ENCODE measurements around the gene MLLT3.

The MLLT3 gene

GRCh38 chr9:20494035-20494434, 128.3 kb downstream of the MLLT3 start:
- no peak for TF ChIP-seq GATA1 (IDR thresholded peaks at IDR 0.05; ENCODE audit: low read depth, low read length)
- TF ChIP-seq POLR2A (IDR thresholded peaks at IDR 0.05; ENCODE audit: low read length), result no peak
- DNase-seq, result no peak

GRCh38 chr9:20492772-20493171, 129.5 kb downstream of the MLLT3 start:
- no peak for DNase-seq
- TF ChIP-seq POLR2A (IDR thresholded peaks at IDR 0.05; ENCODE audit: low read length) (no peak), GATA1 (IDR thresholded peaks at IDR 0.05; ENCODE audit: low read depth, low read length) (no peak)

- TF ChIP-seq POLR2A (IDR thresholded peaks at IDR 0.05; ENCODE audit: low read length) (no peak), GATA1 (IDR thresholded peaks at IDR 0.05; ENCODE audit: low read depth, low read length) (no peak)
Measured at GRCh38 chr9:20491612-20492011, 130.7 kb downstream of the MLLT3 start.

GRCh38 chr9:20490246-20490834, 132.0 kb downstream of the MLLT3 start:
- DNase-seq, result no peak
- TF ChIP-seq POLR2A (IDR thresholded peaks at IDR 0.05; ENCODE audit: low read length) (no peak), GATA1 (IDR thresholded peaks at IDR 0.05; ENCODE audit: low read depth, low read length) (no peak)

More at GRCh38 chr9:20491612-20492011, 130.7 kb downstream of the MLLT3 start:
- no peak for DNase-seq

- TF ChIP-seq GATA1 (IDR thresholded peaks at IDR 0.05; ENCODE audit: low read depth, low read length) (no peak), POLR2A (IDR thresholded peaks at IDR 0.05; ENCODE audit: low read length) (no peak)
- DNase-seq, result no peak
Measured at GRCh38 chr9:20488691-20489090, 133.6 kb downstream of the MLLT3 start.

- TF ChIP-seq GATA1 (IDR thresholded peaks at IDR 0.05; ENCODE audit: low read depth, low read length) (no peak), POLR2A (IDR thresholded peaks at IDR 0.05; ENCODE audit: low read length) (no peak)
- DNase-seq, result peak in 1 of 2 experiments; percentile 22
Measured at GRCh38 chr9:20486552-20486951, 135.7 kb downstream of the MLLT3 start.

GRCh38 chr9:20481437-20481836, 140.9 kb downstream of the MLLT3 start:
- DNase-seq, result no peak
- TF ChIP-seq GATA1 (IDR thresholded peaks at IDR 0.05; ENCODE audit: low read depth, low read length) (no peak), POLR2A (IDR thresholded peaks at IDR 0.05; ENCODE audit: low read length) (no peak)

- DNase-seq, result no peak
- TF ChIP-seq POLR2A (IDR thresholded peaks at IDR 0.05; ENCODE audit: low read length) (no peak), GATA1 (IDR thresholded peaks at IDR 0.05; ENCODE audit: low read depth, low read length) (no peak)
Measured at GRCh38 chr9:20480249-20480648, 142.1 kb downstream of the MLLT3 start.

GRCh38 chr9:20479419-20480155, 142.7 kb downstream of the MLLT3 start:
- no peak for TF ChIP-seq POLR2A (IDR thresholded peaks at IDR 0.05; ENCODE audit: low read length)
- TF ChIP-seq GATA1 (IDR thresholded peaks at IDR 0.05; ENCODE audit: low read depth, low read length), result no peak
- DNase-seq, result no peak

- TF ChIP-seq GATA1 (IDR thresholded peaks at IDR 0.05; ENCODE audit: low read depth, low read length) (no peak), POLR2A (IDR thresholded peaks at IDR 0.05; ENCODE audit: low read length) (no peak)
- peak in 1 of 2 experiments; percentile 4 for DNase-seq
Measured at GRCh38 chr9:20478786-20479185, 143.5 kb downstream of the MLLT3 start.

- no peak for TF ChIP-seq GATA1 (IDR thresholded peaks at IDR 0.05; ENCODE audit: low read depth, low read length)
- TF ChIP-seq POLR2A (IDR thresholded peaks at IDR 0.05; ENCODE audit: low read length), result no peak
Measured at GRCh38 chr9:20477940-20478620, 144.2 kb downstream of the MLLT3 start.

GRCh38 chr9:20476912-20477521, 145.3 kb downstream of the MLLT3 start:
- TF ChIP-seq GATA1 (IDR thresholded peaks at IDR 0.05; ENCODE audit: low read depth, low read length) (no peak), POLR2A (IDR thresholded peaks at IDR 0.05; ENCODE audit: low read length) (no peak)
- DNase-seq, result no peak

More at GRCh38 chr9:20477940-20478620, 144.2 kb downstream of the MLLT3 start:
- no peak for DNase-seq

- no peak for TF ChIP-seq GATA1 (IDR thresholded peaks at IDR 0.05; ENCODE audit: low read depth, low read length)
- no peak for TF ChIP-seq POLR2A (IDR thresholded peaks at IDR 0.05; ENCODE audit: low read length)
- DNase-seq, result no peak
Measured at GRCh38 chr9:20474496-20474895, 147.8 kb downstream of the MLLT3 start.

- TF ChIP-seq POLR2A (IDR thresholded peaks at IDR 0.05; ENCODE audit: low read length) (no peak), GATA1 (IDR thresholded peaks at IDR 0.05; ENCODE audit: low read depth, low read length) (no peak)
- DNase-seq, result no peak
Measured at GRCh38 chr9:20473515-20474013, 148.7 kb downstream of the MLLT3 start.

All from erythroblast (primary cell).